NB4 (cell line): Measurements from ENCODE around the gene TCEAL4.

Experiments used
- MYC ChIP-seq: IDR thresholded peaks from 2 replicates; pipeline ENCODE4 v1.6.1; 2011; ENCODE audit warnings: low read depth, low read length
- POLR2A ChIP-seq: IDR thresholded peaks from 2 replicates; pipeline ENCODE4 v1.6.1; 2011; ENCODE audit warnings: mild to moderate bottlenecking; ENCODE audit not compliant: insufficient read length; ENCODE audit errors: extremely low read depth
- TF ChIP-seq, protein P1 (sequence below): IDR thresholded peaks from one replicate; pipeline ENCODE4 v1.5.1; 2012; ENCODE audit warnings: low read depth, low read length
- TF ChIP-seq, protein P2 (sequence below): IDR thresholded peaks from 2 replicates; pipeline ENCODE4 v1.6.1; 2011; ENCODE audit warnings: low read depth, low read length

DNA sequence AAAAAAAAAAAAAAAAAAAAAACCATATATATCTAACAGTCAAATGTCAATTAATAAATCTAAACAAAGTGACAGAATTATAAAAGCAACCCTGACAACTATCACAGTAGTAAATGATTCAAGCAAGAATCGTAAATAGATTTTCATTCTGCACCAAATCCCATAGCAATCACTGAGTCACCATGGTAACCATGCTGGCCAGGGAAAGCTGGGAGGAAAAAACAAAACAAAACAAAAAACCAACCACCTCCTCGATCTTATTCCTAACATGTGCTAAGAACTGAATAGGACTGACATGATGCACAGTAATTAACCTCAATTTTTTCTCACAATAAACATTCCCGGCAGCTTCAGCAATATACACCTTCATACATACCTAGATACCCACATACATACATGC is 35.4 kb upstream of the TCEAL4 start:
- TF ChIP-seq POLR2A (no peak), MYC (no peak)
- TF ChIP-seq, protein P1, sequence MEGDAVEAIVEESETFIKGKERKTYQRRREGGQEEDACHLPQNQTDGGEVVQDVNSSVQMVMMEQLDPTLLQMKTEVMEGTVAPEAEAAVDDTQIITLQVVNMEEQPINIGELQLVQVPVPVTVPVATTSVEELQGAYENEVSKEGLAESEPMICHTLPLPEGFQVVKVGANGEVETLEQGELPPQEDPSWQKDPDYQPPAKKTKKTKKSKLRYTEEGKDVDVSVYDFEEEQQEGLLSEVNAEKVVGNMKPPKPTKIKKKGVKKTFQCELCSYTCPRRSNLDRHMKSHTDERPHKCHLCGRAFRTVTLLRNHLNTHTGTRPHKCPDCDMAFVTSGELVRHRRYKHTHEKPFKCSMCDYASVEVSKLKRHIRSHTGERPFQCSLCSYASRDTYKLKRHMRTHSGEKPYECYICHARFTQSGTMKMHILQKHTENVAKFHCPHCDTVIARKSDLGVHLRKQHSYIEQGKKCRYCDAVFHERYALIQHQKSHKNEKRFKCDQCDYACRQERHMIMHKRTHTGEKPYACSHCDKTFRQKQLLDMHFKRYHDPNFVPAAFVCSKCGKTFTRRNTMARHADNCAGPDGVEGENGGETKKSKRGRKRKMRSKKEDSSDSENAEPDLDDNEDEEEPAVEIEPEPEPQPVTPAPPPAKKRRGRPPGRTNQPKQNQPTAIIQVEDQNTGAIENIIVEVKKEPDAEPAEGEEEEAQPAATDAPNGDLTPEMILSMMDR: no peak
- TF ChIP-seq, protein P2, sequence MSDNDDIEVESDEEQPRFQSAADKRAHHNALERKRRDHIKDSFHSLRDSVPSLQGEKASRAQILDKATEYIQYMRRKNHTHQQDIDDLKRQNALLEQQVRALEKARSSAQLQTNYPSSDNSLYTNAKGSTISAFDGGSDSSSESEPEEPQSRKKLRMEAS: no peak
